WERI-Rb-1 (cell line): ENCODE data around the gene PRND.

ENCODE experiments used
- DNase-seq: peaks from one replicate; pipeline ENCODE4 v3.0.0-alpha.2; 2020
- H3K27ac ChIP-seq: fragments of 250-450 bp; sonication (Bioruptor Pico); 2 replicates; pipeline ENCODE4 v1.5.1; 2020; ENCODE audit warnings: mild to moderate bottlenecking, moderate library complexity
- H3K27me3 ChIP-seq: fragments of 250-450 bp; sonication (Bioruptor Pico); 2 replicates; pipeline ENCODE4 v1.5.1; 2021; ENCODE audit warnings: mild to moderate bottlenecking, low read depth, moderate library complexity; ENCODE audit not compliant: insufficient read depth, severe bottlenecking
- H3K36me3 ChIP-seq: fragments of 250-450 bp; sonication (Bioruptor Pico); 2 replicates; pipeline ENCODE4 v1.5.1; 2020; ENCODE audit warnings: mild to moderate bottlenecking, moderate library complexity
- H3K4me3 ChIP-seq: 2 replicates; pipeline ENCODE4 v1.5.1; 2011; ENCODE audit warnings: low read depth, mild to moderate bottlenecking, control low read depth, low read length
- H3K9me3 ChIP-seq: fragments of 250-450 bp; sonication (Bioruptor Pico); 2 replicates; pipeline ENCODE4 v1.5.1; 2021; ENCODE audit warnings: mild to moderate bottlenecking, moderate library complexity; ENCODE audit not compliant: severe bottlenecking
- TF ChIP-seq, protein P1 (sequence below): IDR thresholded peaks from 2 replicates; pipeline ENCODE4 v1.5.1; 2011; ENCODE audit warnings: low read depth, mild to moderate bottlenecking, control low read depth, inconsistent platforms, low read length

The PRND gene, protein sequence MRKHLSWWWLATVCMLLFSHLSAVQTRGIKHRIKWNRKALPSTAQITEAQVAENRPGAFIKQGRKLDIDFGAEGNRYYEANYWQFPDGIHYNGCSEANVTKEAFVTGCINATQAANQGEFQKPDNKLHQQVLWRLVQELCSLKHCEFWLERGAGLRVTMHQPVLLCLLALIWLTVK

DNA sequence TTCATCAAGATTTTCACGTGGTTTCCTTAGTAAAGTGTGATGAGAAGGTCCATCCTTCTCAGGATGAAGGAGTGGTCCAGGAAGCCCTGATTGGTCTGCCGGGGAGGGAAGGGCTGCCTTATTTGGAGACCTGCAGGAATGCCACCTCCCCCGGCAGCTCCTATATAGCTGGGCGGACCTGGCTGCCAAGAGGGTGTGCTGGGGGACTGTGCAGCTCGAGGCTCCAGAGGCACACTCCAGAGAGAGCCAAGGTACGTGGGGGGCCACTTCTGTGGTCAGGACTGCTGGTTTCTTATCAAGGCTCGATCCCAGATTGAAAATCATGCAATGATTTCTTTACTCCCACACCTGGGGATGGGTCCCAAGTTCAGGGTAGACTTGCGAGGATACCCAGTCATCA, at the start of gene PRND:
Gene PRND (plus strand): TSS at position 191 of the 400 bp plus-strand sequence. CDS start 2,643 bp downstream, outside the sequence.
- Histone ChIP-seq H3K36me3 (no peaks in the 10 kb centered on the region), H3K9me3 (no peaks in the 10 kb centered on the region), H3K27me3 (no peaks in the 10 kb centered on the region), H3K27ac (no peak within 1 kb of the TSS; the same call in 1 of the 2 replicates), H3K4me3 (no peak within 1 kb of the TSS)
- TF ChIP-seq, protein P1, sequence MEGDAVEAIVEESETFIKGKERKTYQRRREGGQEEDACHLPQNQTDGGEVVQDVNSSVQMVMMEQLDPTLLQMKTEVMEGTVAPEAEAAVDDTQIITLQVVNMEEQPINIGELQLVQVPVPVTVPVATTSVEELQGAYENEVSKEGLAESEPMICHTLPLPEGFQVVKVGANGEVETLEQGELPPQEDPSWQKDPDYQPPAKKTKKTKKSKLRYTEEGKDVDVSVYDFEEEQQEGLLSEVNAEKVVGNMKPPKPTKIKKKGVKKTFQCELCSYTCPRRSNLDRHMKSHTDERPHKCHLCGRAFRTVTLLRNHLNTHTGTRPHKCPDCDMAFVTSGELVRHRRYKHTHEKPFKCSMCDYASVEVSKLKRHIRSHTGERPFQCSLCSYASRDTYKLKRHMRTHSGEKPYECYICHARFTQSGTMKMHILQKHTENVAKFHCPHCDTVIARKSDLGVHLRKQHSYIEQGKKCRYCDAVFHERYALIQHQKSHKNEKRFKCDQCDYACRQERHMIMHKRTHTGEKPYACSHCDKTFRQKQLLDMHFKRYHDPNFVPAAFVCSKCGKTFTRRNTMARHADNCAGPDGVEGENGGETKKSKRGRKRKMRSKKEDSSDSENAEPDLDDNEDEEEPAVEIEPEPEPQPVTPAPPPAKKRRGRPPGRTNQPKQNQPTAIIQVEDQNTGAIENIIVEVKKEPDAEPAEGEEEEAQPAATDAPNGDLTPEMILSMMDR = no peak
- DNase-seq = no peak

DNA sequence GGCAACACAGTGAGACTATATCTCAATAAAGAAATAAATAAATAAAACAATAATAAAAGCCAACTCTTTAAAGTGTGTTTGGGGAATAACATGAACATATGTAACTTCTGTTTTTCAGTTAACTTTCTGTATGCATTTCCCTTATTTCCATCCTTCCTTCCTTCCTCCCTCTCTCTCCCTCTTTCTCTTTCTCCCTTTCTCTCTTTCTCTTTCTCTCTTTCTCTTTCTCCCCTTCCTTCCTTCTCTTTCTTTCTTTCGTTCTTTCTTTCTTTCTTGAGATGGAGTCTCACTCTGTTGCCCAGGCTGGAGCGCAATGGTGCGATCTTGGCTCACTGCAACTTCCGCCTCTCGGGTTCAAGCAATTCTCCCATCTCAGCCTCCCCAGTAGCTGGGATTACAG, 48.8 kb upstream of the PRND start:
- no peak overlapping the region for H3K4me3 ChIP-seq
- H3K36me3 ChIP-seq = no peaks in the 10 kb centered on the region
- H3K27me3 ChIP-seq = no peaks in the 10 kb centered on the region
- TF ChIP-seq, protein P1 = no peak
- no peak overlapping the region for H3K27ac ChIP-seq
- DNase-seq = no peak
- H3K9me3 ChIP-seq = no peaks in the 10 kb centered on the region

DNA sequence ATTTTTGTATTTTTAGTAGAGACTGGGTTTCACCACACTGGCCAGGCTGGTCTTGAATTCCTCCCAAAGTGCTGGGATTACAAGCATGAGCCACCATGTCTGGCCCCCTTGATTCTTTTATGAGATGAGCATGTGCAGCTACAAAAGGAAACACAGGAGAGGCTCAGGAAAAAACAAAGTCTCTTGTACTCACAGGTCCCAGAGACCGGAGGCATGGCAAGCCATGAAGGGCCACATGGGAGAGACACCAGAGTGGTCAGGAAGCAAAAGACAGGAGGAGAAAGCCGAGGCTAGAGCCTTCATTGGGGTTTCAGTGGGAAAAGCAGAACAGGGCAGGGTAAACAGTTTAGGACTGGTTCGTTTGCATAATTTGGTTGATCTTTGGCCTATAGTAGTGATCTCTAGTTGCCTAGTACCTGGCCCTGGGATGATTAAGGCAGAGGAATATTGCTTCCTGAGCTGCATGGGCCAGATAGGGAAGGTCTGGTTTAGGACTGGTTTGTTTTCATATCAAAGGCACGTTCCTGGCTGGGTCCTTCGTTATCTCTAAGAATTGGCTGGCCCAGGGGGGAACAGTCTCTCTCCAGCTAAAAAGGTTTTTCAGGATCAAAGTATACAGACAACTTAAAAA, 48.2 kb upstream of the PRND start:
- no peaks in the 10 kb centered on the region for H3K9me3 ChIP-seq
- TF ChIP-seq, protein P1 = no peak
- no peaks in the 10 kb centered on the region for H3K27me3 ChIP-seq
- no peak for DNase-seq
- no peak overlapping the region for H3K4me3 ChIP-seq
- no peaks in the 10 kb centered on the region for H3K36me3 ChIP-seq
- H3K27ac ChIP-seq = no peak overlapping the region

DNA sequence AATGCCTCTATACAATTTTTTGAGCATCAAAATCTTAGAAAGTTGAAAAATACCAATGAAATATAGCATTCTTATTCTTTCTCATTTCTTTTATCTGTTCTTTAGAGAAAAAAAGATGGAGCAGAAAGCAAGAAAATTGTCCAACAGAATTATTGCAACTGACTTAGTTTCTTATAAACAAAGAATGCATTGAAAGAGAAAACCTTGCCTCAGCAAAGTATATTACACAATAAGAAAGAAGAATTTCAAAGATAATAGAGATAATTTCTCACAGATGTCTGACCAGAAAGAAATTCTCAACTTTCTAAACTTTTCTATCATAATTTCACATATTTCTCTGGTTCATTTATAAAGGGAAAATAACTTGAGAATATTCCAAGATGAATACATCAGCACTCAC, 47.0 kb upstream of the PRND start:
- Histone ChIP-seq H3K4me3 (no peak overlapping the region), H3K27ac (no peak overlapping the region), H3K27me3 (no peaks in the 10 kb centered on the region), H3K36me3 (no peaks in the 10 kb centered on the region), H3K9me3 (no peaks in the 10 kb centered on the region)
- TF ChIP-seq, protein P1 = no peak
- DNase-seq = no peak

DNA sequence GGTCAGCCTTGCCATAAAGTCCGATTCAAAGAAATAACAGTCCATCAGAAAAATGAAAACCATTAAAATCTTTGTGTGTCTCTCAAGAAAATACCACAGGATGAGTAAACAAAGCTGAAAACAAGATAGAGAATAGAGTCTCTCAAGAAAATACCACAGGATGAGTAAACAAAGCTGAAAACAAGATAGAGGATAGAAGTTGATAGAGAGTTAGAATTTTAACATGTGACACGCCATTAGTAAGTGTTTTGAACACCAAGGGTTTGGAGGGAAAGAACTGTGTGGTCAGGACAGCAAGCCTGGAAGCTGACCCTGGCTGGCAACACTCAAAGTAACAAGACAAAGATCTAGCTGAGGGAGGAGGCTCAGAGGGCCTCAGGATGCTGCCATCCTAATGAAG, 43.9 kb upstream of the PRND start:
- H3K27me3 ChIP-seq = no peaks in the 10 kb centered on the region
- TF ChIP-seq, protein P1 = no peak
- no peak overlapping the region for H3K4me3 ChIP-seq
- no peaks in the 10 kb centered on the region for H3K9me3 ChIP-seq
- H3K36me3 ChIP-seq = no peaks in the 10 kb centered on the region
- DNase-seq = no peak
- H3K27ac ChIP-seq = no peak overlapping the region

DNA sequence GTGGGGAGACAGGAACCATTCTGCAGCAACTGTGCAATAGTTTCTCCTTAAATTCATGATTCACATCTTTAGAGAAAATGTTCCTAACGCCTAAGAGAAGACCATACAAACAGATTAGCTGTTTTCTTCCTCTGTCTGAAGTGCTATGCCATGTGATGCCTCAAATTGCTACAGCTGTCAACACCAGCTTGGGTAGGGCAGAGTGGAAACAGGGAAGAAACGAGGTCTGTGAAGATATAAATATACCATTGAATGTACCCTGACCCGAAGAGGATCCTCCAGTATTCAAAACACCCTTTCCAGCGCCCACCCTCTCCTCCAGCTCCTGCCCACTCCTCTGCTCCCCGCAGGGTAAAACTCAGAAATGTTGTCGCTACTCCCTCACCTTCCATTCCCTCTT, 40.3 kb upstream of the PRND start:
- no peak overlapping the region for H3K27ac ChIP-seq
- no peaks in the 10 kb centered on the region for H3K27me3 ChIP-seq
- H3K4me3 ChIP-seq = no peak overlapping the region
- no peaks in the 10 kb centered on the region for H3K9me3 ChIP-seq
- H3K36me3 ChIP-seq = no peaks in the 10 kb centered on the region
- no peak for DNase-seq
- TF ChIP-seq, protein P1 = no peak
